OCI-LY3 (cell line): Measurements from ENCODE around the gene KCNN3.

Experiments used
- H2AFZ ChIP-seq: fragments of 200-600, 300-600 bp; shearing (Covaris generic); 2 replicates; pipeline ENCODE4 v1.6.0; 2014; ENCODE audit warnings: antibody characterized with exemption, low read depth, low read length
- H3K27ac ChIP-seq: fragments of 200-600, 300-600 bp; sonication (generic); 2 replicates; pipeline ENCODE4 v1.5.1; 2014; ENCODE audit warnings: mild to moderate bottlenecking, low read length, moderate library complexity, mixed read lengths
- H3K27me3 ChIP-seq: fragments of 200-600, 300-600 bp; sonication (generic); 2 replicates; pipeline ENCODE4 v1.6.1; 2014; ENCODE audit warnings: low read depth, low read length, mixed read lengths
- H3K36me3 ChIP-seq: fragments of 200-600, 300-600 bp; sonication (generic); replicated peaks from 2 replicates; pipeline ENCODE3; 2014; ENCODE audit warnings: low read depth, low read length, mixed read lengths
- H3K4me1 ChIP-seq: fragments of 300-600, 200-600 bp; sonication (generic); 2 replicates; pipeline ENCODE4 v1.6.1; 2014; ENCODE audit warnings: low read length, mixed read lengths
- H3K4me2 ChIP-seq: fragments of 200-600, 300-600 bp; sonication (generic); 2 replicates; pipeline ENCODE4 v1.6.1; 2014; ENCODE audit warnings: low read length, mixed read lengths
- H3K4me3 ChIP-seq: fragments of 300-600, 200-600 bp; sonication (generic); 2 replicates; pipeline ENCODE4 v1.5.1; 2014; ENCODE audit warnings: antibody characterized with exemption, mild to moderate bottlenecking, low read length, moderate library complexity
- H3K79me2 ChIP-seq: fragments of 300-600, 200-600 bp; shearing (Covaris generic); 2 replicates; pipeline ENCODE4 v1.6.1; 2014; ENCODE audit warnings: mild to moderate bottlenecking, low read length, mixed read lengths
- H3K9ac ChIP-seq: fragments of 300-600, 200-600 bp; shearing (Covaris generic); 2 replicates; pipeline ENCODE4 v1.6.0; 2014; ENCODE audit warnings: mild to moderate bottlenecking, low read length, moderate library complexity
- H3K9me3 ChIP-seq: fragments of 200-600, 300-600 bp; shearing (Covaris generic); 2 replicates; pipeline ENCODE4 v1.6.1; 2014; ENCODE audit warnings: low read length, mixed read lengths; ENCODE audit not compliant: insufficient read depth
- H4K20me1 ChIP-seq: fragments of 200-600, 300-600 bp; sonication (generic); 2 replicates; pipeline ENCODE4 v1.6.1; 2016; ENCODE audit warnings: low read length, mixed read lengths; ENCODE audit not compliant: insufficient read depth
- EZH2phosphoT487 ChIP-seq: fragments of 200-600 bp; shearing (Covaris generic); IDR thresholded peaks from 2 replicates; pipeline ENCODE4 v1.6.1; 2018; ENCODE audit warnings: antibody characterized with exemption, mixed run types, low read depth
- TF ChIP-seq, protein P1 (sequence below): fragments of 200-600, 300-600 bp; sonication (generic); IDR thresholded peaks from 2 replicates; pipeline ENCODE4 v1.5.1; 2014; ENCODE audit warnings: antibody characterized with exemption, low read length, low read depth

KCNN3 gene

DNA sequence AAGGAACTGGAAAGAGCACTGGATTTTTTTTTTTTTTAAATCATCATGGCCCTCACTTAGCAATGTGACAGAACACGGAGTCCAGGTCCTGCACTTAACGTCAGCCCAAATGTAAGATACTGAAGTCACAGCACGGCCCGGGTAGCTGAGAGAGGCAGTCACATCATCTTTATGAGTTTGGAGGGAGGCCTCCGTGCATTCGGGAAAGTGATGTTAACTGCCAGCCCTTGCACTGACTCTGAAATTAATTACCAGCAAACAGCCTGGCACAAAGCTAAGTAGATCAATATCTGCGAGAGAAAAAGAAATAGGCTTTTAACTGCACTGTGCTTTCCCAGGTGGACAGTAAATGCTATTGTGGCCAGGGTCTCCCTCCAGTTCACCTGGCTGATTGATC is 152.6 kb downstream of the KCNN3 start:
- Histone ChIP-seq H3K4me3 (no peak overlapping the region), H3K36me3 (no peaks in the 10 kb centered on the region), H2AFZ (no peak overlapping the region), H3K79me2 (no peaks in the 10 kb centered on the region), H3K4me2 (no peak overlapping the region), H3K9ac (no peak overlapping the region), H3K4me1 (peaks cover 32% of the 10 kb centered on the region), H3K27me3 (no peaks in the 10 kb centered on the region), H4K20me1 (no peaks in the 10 kb centered on the region), H3K27ac (no peak overlapping the region), H3K9me3 (no peaks in the 10 kb centered on the region)
- no peak for TF ChIP-seq EZH2phosphoT487
- TF ChIP-seq, protein P1, sequence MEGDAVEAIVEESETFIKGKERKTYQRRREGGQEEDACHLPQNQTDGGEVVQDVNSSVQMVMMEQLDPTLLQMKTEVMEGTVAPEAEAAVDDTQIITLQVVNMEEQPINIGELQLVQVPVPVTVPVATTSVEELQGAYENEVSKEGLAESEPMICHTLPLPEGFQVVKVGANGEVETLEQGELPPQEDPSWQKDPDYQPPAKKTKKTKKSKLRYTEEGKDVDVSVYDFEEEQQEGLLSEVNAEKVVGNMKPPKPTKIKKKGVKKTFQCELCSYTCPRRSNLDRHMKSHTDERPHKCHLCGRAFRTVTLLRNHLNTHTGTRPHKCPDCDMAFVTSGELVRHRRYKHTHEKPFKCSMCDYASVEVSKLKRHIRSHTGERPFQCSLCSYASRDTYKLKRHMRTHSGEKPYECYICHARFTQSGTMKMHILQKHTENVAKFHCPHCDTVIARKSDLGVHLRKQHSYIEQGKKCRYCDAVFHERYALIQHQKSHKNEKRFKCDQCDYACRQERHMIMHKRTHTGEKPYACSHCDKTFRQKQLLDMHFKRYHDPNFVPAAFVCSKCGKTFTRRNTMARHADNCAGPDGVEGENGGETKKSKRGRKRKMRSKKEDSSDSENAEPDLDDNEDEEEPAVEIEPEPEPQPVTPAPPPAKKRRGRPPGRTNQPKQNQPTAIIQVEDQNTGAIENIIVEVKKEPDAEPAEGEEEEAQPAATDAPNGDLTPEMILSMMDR = no peak

DNA sequence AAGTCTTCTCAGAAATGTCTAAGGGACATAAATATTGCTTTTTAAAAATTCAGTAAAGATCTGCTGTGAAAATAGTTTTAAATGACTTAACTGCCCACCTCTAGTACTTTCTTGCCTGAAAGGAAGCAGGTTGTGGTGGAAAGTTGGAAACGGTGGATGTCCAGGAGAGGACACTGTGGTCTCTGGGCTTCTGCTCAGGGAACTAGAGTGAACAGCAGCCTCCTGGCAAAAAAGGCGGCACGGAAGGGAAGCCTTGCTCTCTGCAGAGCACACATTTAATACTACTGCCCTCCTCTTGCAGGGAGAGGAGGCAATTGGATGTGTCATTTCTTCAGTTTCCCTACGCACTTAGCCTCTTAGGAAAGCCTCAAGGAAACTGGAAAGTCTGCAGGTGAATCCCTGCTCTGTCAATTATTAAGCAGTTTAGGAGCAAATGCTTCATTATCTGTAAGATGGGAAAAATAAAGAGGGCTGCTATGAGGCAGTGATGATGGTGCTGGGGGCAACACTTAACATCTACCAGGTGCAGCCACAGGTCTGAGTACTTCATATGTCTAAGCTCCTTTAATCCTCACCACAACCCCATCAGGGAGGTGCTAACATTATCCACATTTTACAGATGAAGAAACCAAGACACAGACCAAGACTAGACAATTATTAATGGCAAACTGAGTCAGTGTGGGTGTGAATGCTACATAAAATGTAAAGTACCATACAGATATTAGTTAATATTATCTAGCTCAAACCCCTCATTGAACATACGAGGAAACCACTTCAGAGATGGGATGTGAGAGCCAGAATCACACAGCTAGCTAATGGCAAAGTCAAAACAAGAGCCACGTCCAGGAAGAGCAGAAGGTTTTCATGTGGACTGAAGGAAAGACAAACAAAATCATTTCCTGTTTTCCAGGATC is 153.2 kb downstream of the KCNN3 start:
- no peaks in the 10 kb centered on the region for H3K79me2 ChIP-seq
- peaks cover 26% of the 10 kb centered on the region for H3K4me1 ChIP-seq
- H3K27ac ChIP-seq = no peak overlapping the region
- H3K9me3 ChIP-seq = no peaks in the 10 kb centered on the region
- no peaks in the 10 kb centered on the region for H3K27me3 ChIP-seq
- TF ChIP-seq, protein P1 = no peak
- TF ChIP-seq EZH2phosphoT487 = no peak
- H3K4me3 ChIP-seq = no peak overlapping the region
- no peak overlapping the region for H2AFZ ChIP-seq
- H3K4me2 ChIP-seq = no peak overlapping the region
- H3K36me3 ChIP-seq = no peaks in the 10 kb centered on the region
- H4K20me1 ChIP-seq = no peaks in the 10 kb centered on the region
- no peak overlapping the region for H3K9ac ChIP-seq

DNA sequence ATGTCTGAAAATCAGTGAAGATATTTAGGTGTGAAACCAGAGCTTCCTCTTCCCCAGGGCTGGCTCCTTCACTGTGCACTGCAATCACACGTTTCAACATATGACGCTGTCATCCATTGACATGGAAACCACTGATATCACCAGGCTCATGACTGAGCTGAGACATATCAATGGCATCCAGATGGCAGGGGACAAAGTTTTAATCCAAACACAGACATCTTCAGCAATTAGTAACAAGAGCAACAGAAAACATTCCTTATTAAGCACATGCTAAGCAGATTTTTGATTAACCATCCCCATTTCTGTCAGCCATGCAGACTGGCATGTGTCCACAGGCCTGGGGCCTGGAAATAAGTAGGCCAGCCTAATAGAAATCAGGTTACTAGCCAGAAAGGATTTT is 154.1 kb downstream of the KCNN3 start:
- Histone ChIP-seq H3K4me1 (peaks cover 18% of the 10 kb centered on the region), H3K4me2 (no peak overlapping the region), H3K9me3 (no peaks in the 10 kb centered on the region), H3K9ac (no peak overlapping the region), H3K27ac (0 out of 2 replicates have a peak overlapping the region, but pooled peaks have one; percentile 1), H2AFZ (no peak overlapping the region), H3K79me2 (no peaks in the 10 kb centered on the region), H4K20me1 (no peaks in the 10 kb centered on the region), H3K27me3 (no peaks in the 10 kb centered on the region), H3K36me3 (no peaks in the 10 kb centered on the region), H3K4me3 (no peak overlapping the region)
- TF ChIP-seq, protein P1 = no peak
- TF ChIP-seq EZH2phosphoT487 = no peak

DNA sequence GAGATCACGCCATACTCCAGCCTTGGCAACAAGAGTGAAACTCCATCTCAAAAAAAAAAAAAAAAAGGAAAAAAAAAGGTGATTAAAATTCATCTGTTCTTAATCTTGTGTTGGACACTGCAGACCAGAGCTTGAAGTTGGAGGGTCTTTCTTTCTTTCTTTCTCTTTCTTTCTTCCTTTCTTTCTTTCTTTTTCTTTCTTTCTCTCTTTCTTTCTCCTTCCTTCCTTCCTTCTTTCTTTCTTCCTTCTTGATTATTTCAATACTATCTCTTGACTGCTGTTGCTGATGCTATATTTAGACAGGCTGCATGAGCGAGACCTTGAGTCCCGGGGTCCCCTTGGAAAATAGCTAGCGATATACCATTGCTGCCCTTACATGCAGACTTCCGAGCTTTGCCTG is 154.7 kb downstream of the KCNN3 start:
- no peak overlapping the region for H3K4me2 ChIP-seq
- TF ChIP-seq EZH2phosphoT487 = no peak
- TF ChIP-seq, protein P1 = no peak
- H4K20me1 ChIP-seq = no peaks in the 10 kb centered on the region
- H3K9ac ChIP-seq = no peak overlapping the region
- H3K79me2 ChIP-seq = no peaks in the 10 kb centered on the region
- no peak overlapping the region for H3K27ac ChIP-seq
- no peaks in the 10 kb centered on the region for H3K9me3 ChIP-seq
- H3K27me3 ChIP-seq = no peaks in the 10 kb centered on the region
- H3K4me1 ChIP-seq = peaks cover 12% of the 10 kb centered on the region
- H2AFZ ChIP-seq = no peak overlapping the region
- no peaks in the 10 kb centered on the region for H3K36me3 ChIP-seq
- no peak overlapping the region for H3K4me3 ChIP-seq
